HEK293 (cell line): ENCODE results near the gene PLSCR1.

Experiments
- CTCF ChIA-PET: fragments of 350-600 bp; formaldehyde crosslinking; extraction: SDS; loops from one replicate; lab custom pipeline; 2021; ENCODE audit warnings: antibody characterized with exemption; lab: Yijun Ruan, JAX
- POLR2A ChIA-PET: fragments of 300-600 bp; formaldehyde crosslinking; extraction: SDS; loops from one replicate; lab custom pipeline; 2020; ENCODE audit warnings: antibody characterized with exemption, inconsistent platforms; lab: Yijun Ruan, JAX
- H3K27ac ChIP-seq: fragments of 200-500 bp; sonication (Bioruptor generic); 2 replicates; pipeline ENCODE4 v1.5.1; 2014; ENCODE audit warnings: low read depth, low read length, control low read depth, inconsistent platforms; ENCODE audit errors: extremely low read depth
- H3K36me3 ChIP-seq, 2 experiments: fragments of 200-500 bp in 1 of 2; sonication (Bioruptor generic) in 1 of 2; 1 replicate in 1 of 2; 2 replicates in 1 of 2; pipeline ENCODE4 v1.5.1; 2014 to 2017; ENCODE audit warnings: inconsistent platforms in 2 of 2, low read length in 2 of 2; ENCODE audit not compliant: control insufficient read depth in 2 of 2, insufficient read depth in 1 of 2
- H3K4me1 ChIP-seq: fragments of 200-500 bp; sonication (Bioruptor generic); 2 replicates; pipeline ENCODE4 v1.5.1; 2014; ENCODE audit warnings: mild to moderate bottlenecking, low read length, inconsistent platforms; ENCODE audit not compliant: control insufficient read depth, insufficient read depth
- H3K4me3 ChIP-seq: 2 replicates; pipeline ENCODE4 v1.5.1; 2011; ENCODE audit warnings: low read depth, mild to moderate bottlenecking, control low read depth, low read length, moderate library complexity
- H3K9me3 ChIP-seq: fragments of 200-500 bp; sonication (Bioruptor generic); 2 replicates; pipeline ENCODE4 v1.5.1; 2014; ENCODE audit warnings: low read depth, low read length, inconsistent platforms; ENCODE audit not compliant: control insufficient read depth, insufficient read depth
- FEZF1 ChIP-seq: fragments of 450-650 bp; formaldehyde crosslinking; IDR thresholded peaks from 2 replicates; pipeline ENCODE4 v1.5.1; 2016; ENCODE audit warnings: missing biosample characterization, missing genetic modification characterization
- HOXA7 ChIP-seq: sonication (generic); formaldehyde crosslinking; IDR thresholded peaks from 2 replicates; pipeline ENCODE4 v1.8.1; 2022; ENCODE audit warnings: missing genetic modification reagents, borderline replicate concordance
- PATZ1 ChIP-seq: fragments of 450-650 bp; formaldehyde crosslinking; IDR thresholded peaks from 2 replicates; pipeline ENCODE4 v1.5.1; 2016; ENCODE audit warnings: missing biosample characterization, missing genetic modification characterization
- PRDM10 ChIP-seq: fragments of 450-650 bp; formaldehyde crosslinking; IDR thresholded peaks from 2 replicates; pipeline ENCODE4 v1.5.1; 2016; ENCODE audit warnings: missing biosample characterization, missing genetic modification characterization
- REPIN1 ChIP-seq: fragments of 450-650 bp; formaldehyde crosslinking; IDR thresholded peaks from 2 replicates; pipeline ENCODE4 v1.5.1; 2017; ENCODE audit warnings: missing biosample characterization, missing genetic modification characterization, low read depth
- SETDB1 ChIP-seq: IDR thresholded peaks from one replicate; pipeline ENCODE4 v1.6.1; 2017; ENCODE audit warnings: mild to moderate bottlenecking, low read length, moderate library complexity, mixed read lengths; ENCODE audit not compliant: insufficient read length
- WT1 ChIP-seq: fragments of 450-650 bp; formaldehyde crosslinking; IDR thresholded peaks from 2 replicates; pipeline ENCODE4 v1.5.1; 2016; ENCODE audit warnings: missing biosample characterization, missing genetic modification characterization
- ZBTB1 ChIP-seq: fragments of 450-650 bp; formaldehyde crosslinking; IDR thresholded peaks from 2 replicates; pipeline ENCODE4 v1.5.1; 2016; ENCODE audit warnings: missing biosample characterization, missing genetic modification characterization
- ZBTB20 ChIP-seq: fragments of 450-650 bp; formaldehyde crosslinking; IDR thresholded peaks from 2 replicates; pipeline ENCODE4 v1.5.1; 2016; ENCODE audit warnings: missing biosample characterization, missing genetic modification characterization
- ZBTB44 ChIP-seq: fragments of 450-650 bp; IDR thresholded peaks from 2 replicates; pipeline ENCODE4 v1.5.1; 2018; ENCODE audit warnings: missing biosample characterization, mild to moderate bottlenecking, missing genetic modification characterization
- ZBTB48 ChIP-seq: fragments of 450-650 bp; formaldehyde crosslinking; IDR thresholded peaks from 2 replicates; pipeline ENCODE4 v1.5.1; 2016; ENCODE audit warnings: missing biosample characterization, missing genetic modification characterization
- ZFP3 ChIP-seq: fragments of 450-650 bp; formaldehyde crosslinking; IDR thresholded peaks from 2 replicates; pipeline ENCODE4 v1.5.1; 2016; ENCODE audit warnings: low read depth, missing biosample characterization, missing genetic modification characterization
- ZNF214 ChIP-seq: fragments of 450-650 bp; formaldehyde crosslinking; IDR thresholded peaks from 2 replicates; pipeline ENCODE4 v1.5.1; 2017; ENCODE audit warnings: missing biosample characterization, mild to moderate bottlenecking, missing genetic modification characterization, borderline replicate concordance
- ZNF335 ChIP-seq: fragments of 450-650 bp; formaldehyde crosslinking; conservative IDR thresholded peaks from 2 replicates; pipeline ENCODE4 v1.5.1; 2016; ENCODE audit warnings: missing biosample characterization, missing genetic modification characterization
- ZNF398 ChIP-seq: fragments of 450-650 bp; formaldehyde crosslinking; IDR thresholded peaks from 2 replicates; pipeline ENCODE4 v1.5.1; 2017; ENCODE audit warnings: missing biosample characterization, missing genetic modification characterization
- ZNF488 ChIP-seq: fragments of 450-650 bp; formaldehyde crosslinking; IDR thresholded peaks from 2 replicates; pipeline ENCODE4 v1.5.1; 2016; ENCODE audit warnings: missing biosample characterization, missing genetic modification characterization
- ZNF510 ChIP-seq: fragments of 450-650 bp; formaldehyde crosslinking; IDR thresholded peaks from 2 replicates; pipeline ENCODE4 v1.5.1; 2018; ENCODE audit warnings: mild to moderate bottlenecking, missing genetic modification characterization, missing biosample characterization; ENCODE audit not compliant: insufficient replicate concordance
- ZNF529 ChIP-seq: fragments of 450-650 bp; formaldehyde crosslinking; IDR thresholded peaks from 2 replicates; pipeline ENCODE4 v1.5.1; 2017; ENCODE audit warnings: missing genetic modification characterization, missing biosample characterization; ENCODE audit not compliant: insufficient replicate concordance
- ZNF530 ChIP-seq: fragments of 450-650 bp; formaldehyde crosslinking; IDR thresholded peaks from 2 replicates; pipeline ENCODE4 v1.5.1; 2016; ENCODE audit warnings: low read depth, missing biosample characterization, missing genetic modification characterization
- ZNF544 ChIP-seq: fragments of 450-650 bp; formaldehyde crosslinking; IDR thresholded peaks from 2 replicates; pipeline ENCODE4 v1.5.0; 2017; ENCODE audit warnings: missing biosample characterization, missing genetic modification characterization
- ZNF776 ChIP-seq: fragments of 450-650 bp; formaldehyde crosslinking; IDR thresholded peaks from 2 replicates; pipeline ENCODE4 v1.5.0; 2017; ENCODE audit warnings: missing biosample characterization, missing genetic modification characterization, borderline replicate concordance
- ZNF792 ChIP-seq: fragments of 450-650 bp; formaldehyde crosslinking; IDR thresholded peaks from 2 replicates; pipeline ENCODE4 v1.5.1; 2016; ENCODE audit warnings: missing biosample characterization, missing genetic modification characterization

PLSCR1 gene

GRCh38 chr3:146499701-146500100 is 44.7 kb downstream of the PLSCR1 start:
- ChIA-PET CTCF (no interaction called here), POLR2A (no interaction called here)
- Histone ChIP-seq H3K9me3 (no peaks in the 10 kb centered on the region), H3K4me3 (no peak overlapping the region), H3K36me3 (no peaks in the 10 kb centered on the region), H3K4me1 (no peaks in the 10 kb centered on the region), H3K27ac (no peak overlapping the region)
- TF ChIP-seq HOXA7 = no peak
- TF ChIP-seq ZNF488 (tag by site-specific recombination) = no peak
- no peak for TF ChIP-seq ZNF530
- no peak for TF ChIP-seq ZBTB1
- no peak for TF ChIP-seq ZFP3 (tag by site-specific recombination)
- no peak for TF ChIP-seq ZNF335 (tag by site-specific recombination)
- no peak for TF ChIP-seq WT1 (tag by site-specific recombination)
- no peak for TF ChIP-seq PATZ1 (tag by site-specific recombination)
- no peak for TF ChIP-seq REPIN1 (tag by site-specific recombination)
- TF ChIP-seq FEZF1 (tag by site-specific recombination) = no peak
- no peak for TF ChIP-seq ZNF510
- no peak for TF ChIP-seq ZBTB44
- TF ChIP-seq ZNF214 (tag by site-specific recombination) = no peak
- no peak for TF ChIP-seq ZNF398 (tag by site-specific recombination)
- no peak for TF ChIP-seq ZNF792
- no peak for TF ChIP-seq ZNF544 (tag by site-specific recombination)

GRCh38 chr3:146498002-146498736 is 46.2 kb downstream of the PLSCR1 start:
- Histone ChIP-seq H3K9me3 (no peaks in the 10 kb centered on the region), H3K4me3 (no peak overlapping the region), H3K4me1 (no peaks in the 10 kb centered on the region), H3K36me3 (no peaks in the 10 kb centered on the region), H3K27ac (no peak overlapping the region)
- ChIA-PET POLR2A (no interaction called here), CTCF (no interaction called here)
- no peak for TF ChIP-seq ZNF776 (tag by site-specific recombination)
- TF ChIP-seq SETDB1 = no peak
- TF ChIP-seq PRDM10 (tag by site-specific recombination) = no peak
- TF ChIP-seq ZNF488 (tag by site-specific recombination) = no peak
- no peak for TF ChIP-seq ZNF529
- no peak for TF ChIP-seq ZBTB48 (tag by site-specific recombination)
- TF ChIP-seq ZNF544 (tag by site-specific recombination) = no peak
- TF ChIP-seq ZBTB20 (tag by site-specific recombination) = no peak
